Left ventricle myocardium inferior (tissue), 1 donor: ENCODE measurements around the gene PCSK6. TPM values are rescaled to one million over a fixed set of nuclear protein-coding genes. Genes with fewer than 3 reads are reported as not detected.

Experiments used
- DNase-seq: peaks from one replicate; pipeline ENCODE4 v3.0.0-alpha.2; 2020
- H3K27ac ChIP-seq: fragments of 200-600 bp; replicated peaks from 2 replicates; pipeline ENCODE4 v1.8.0; 2021
- H3K27me3 ChIP-seq: fragments of 200-600 bp; 2 replicates; pipeline ENCODE4 v1.8.0; 2021; ENCODE audit warnings: low read depth
- H3K36me3 ChIP-seq: fragments of 200-600 bp; 2 replicates; pipeline ENCODE4 v1.8.0; 2021
- H3K4me1 ChIP-seq: fragments of 200-600 bp; 2 replicates; pipeline ENCODE4 v1.8.0; 2021
- H3K4me3 ChIP-seq: fragments of 200-600 bp; 2 replicates; pipeline ENCODE4 v1.8.0; 2021; ENCODE audit warnings: mild to moderate bottlenecking, moderate library complexity
- H3K9me3 ChIP-seq: fragments of 200-600 bp; replicated peaks from 2 replicates; pipeline ENCODE4 v1.8.0; 2021
- CTCF ChIP-seq: fragments of 200-600 bp; IDR thresholded peaks from 2 replicates; pipeline ENCODE4 v1.8.0; 2021; ENCODE audit warnings: antibody characterized with exemption, mild to moderate bottlenecking, borderline replicate concordance
- intact Hi-C: fragments of 100-400 bp; cut with micrococcal nuclease; formaldehyde crosslinking; loops from one replicate; pipeline ENCODE4 v1.11.0; 2022
- total RNA-seq: library from RNA; stranded (reverse); fragmentation: NEBNext Ultra II Directional; extraction: Animal tissue kit (Norgen Biotek cat#: 25700); gene quantifications from one replicate; pipeline ENCODE4 v1.2.1, GENCODE V29; 2021
- donor health status: DM: no; HTN: yes; CAD: no; lungs with severe emphysema.

Gene PCSK6
- total RNA-seq, 1 donor from 2014 or later: 28.6 TPM

- H3K27ac ChIP-seq: no peak overlapping the region
- no peak for DNase-seq
- intact Hi-C loops: no loop called here
- no peaks in the 10 kb centered on the region for H3K27me3 ChIP-seq
- peaks cover 28% of the 10 kb centered on the region for H3K4me1 ChIP-seq
- H3K36me3 ChIP-seq: peaks cover 16% of the 10 kb centered on the region
- peaks cover 8% of the 10 kb centered on the region for H3K9me3 ChIP-seq
- TF ChIP-seq CTCF: no peak
- no peak overlapping the region for H3K4me3 ChIP-seq
Observed at GRCh38 chr15:101362359-101362758, 127.1 kb downstream of the PCSK6 start.

- no peak overlapping the region for H3K4me3 ChIP-seq
- H3K36me3 ChIP-seq: peaks cover 16% of the 10 kb centered on the region
- peaks cover 30% of the 10 kb centered on the region for H3K4me1 ChIP-seq
- H3K27me3 ChIP-seq: no peaks in the 10 kb centered on the region
- intact Hi-C loops: no loop called here
- H3K27ac ChIP-seq: peak overlapping the region; percentile 16
- H3K9me3 ChIP-seq: peaks cover 8% of the 10 kb centered on the region
- DNase-seq: no peak
- TF ChIP-seq CTCF: no peak
Observed at GRCh38 chr15:101361418-101361817, 128.1 kb downstream of the PCSK6 start.

DNA sequence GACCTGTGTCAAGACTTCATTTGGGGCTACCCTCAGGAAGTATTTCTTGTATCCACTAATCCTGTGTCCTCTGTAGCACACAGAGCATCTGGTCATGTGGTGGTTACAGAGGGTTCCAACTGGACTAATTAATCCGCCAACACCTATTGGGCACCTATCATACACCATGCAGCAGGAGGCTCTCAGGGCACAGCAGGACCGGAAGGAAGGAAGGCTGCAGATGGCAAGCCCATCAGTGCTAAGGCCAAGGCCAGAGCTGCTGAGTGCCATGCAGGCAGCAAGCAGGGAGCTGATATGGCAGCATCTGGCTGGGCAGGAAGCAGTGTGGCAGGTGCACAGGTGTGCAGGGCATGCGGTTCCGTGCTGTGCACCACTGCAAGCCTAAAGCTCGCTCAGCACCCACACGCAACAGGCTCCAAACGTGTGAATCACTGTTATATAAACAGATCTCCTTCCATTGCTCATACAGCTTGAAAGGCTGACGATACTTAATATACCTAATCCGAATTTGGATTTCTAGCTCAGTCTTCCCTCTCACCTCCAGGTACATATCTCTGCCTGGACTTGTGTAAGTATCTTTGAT, 130.1 kb downstream of the PCSK6 start:
- H3K36me3 ChIP-seq: peaks cover 5% of the 10 kb centered on the region
- peak overlapping the region; percentile 85 for H3K27ac ChIP-seq
- no peaks in the 10 kb centered on the region for H3K9me3 ChIP-seq
- intact Hi-C loops: no loop called here
- no peaks in the 10 kb centered on the region for H3K27me3 ChIP-seq
- peaks cover 30% of the 10 kb centered on the region for H3K4me1 ChIP-seq
- no peak overlapping the region for H3K4me3 ChIP-seq
- DNase-seq: no peak
- no peak for TF ChIP-seq CTCF

DNA sequence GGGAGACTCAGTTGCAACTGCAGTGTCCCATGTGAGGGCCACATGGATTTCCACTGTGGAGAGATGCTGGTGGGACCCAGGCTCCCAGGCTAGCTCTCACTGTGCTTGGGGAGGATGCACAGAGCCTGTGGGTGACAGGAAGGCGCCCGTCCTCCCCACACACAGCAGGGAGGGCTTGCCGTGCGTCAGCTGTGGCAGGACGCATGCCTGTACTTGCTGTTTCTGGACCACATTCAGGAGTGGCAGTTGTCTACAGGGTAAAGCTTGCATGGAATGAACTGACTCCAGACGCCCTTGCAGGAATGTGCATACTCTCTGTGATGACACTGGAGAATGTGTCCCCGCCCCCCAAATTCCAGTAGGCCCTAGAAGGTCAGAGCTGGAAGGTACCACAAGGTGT, 130.6 kb downstream of the PCSK6 start:
- TF ChIP-seq CTCF: no peak
- H3K4me3 ChIP-seq: no peak overlapping the region
- no peaks in the 10 kb centered on the region for H3K9me3 ChIP-seq
- peak; percentile 56 for DNase-seq
- H3K4me1 ChIP-seq: peaks cover 30% of the 10 kb centered on the region
- peaks cover 5% of the 10 kb centered on the region for H3K36me3 ChIP-seq
- intact Hi-C loops: no loop called here
- peak overlapping the region; percentile 85 for H3K27ac ChIP-seq
- no peaks in the 10 kb centered on the region for H3K27me3 ChIP-seq

DNA sequence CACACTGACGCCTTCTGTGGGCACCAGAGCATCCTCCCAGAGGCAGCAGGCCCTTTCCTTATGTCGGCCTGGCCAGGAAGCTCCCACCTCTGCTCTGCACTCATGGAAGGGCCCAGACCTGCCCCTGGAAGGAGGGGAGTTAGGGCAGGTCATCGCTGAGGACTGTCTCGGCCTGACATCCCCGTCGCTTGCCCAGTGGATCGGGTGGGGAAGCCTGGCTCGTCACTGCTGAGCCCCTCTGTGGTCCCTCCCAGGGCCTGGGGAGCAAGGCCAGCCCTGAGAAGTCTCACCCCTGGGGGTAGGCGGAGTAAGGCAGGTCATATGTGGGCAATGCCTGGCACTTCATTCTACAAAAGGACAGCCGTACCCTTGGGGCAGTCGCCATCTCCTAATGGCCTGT, 131.6 kb downstream of the PCSK6 start:
- Histone ChIP-seq H3K27me3 (no peaks in the 10 kb centered on the region), H3K4me3 (no peak overlapping the region), H3K27ac (peak overlapping the region; percentile 85), H3K4me1 (peaks cover 39% of the 10 kb centered on the region), H3K36me3 (peaks cover 5% of the 10 kb centered on the region), H3K9me3 (no peaks in the 10 kb centered on the region)
- DNase-seq: no peak
- TF ChIP-seq CTCF: no peak
- intact Hi-C loops: no loop called here
